Measurements from ENCODE around the gene CLIC3.

DNA sequence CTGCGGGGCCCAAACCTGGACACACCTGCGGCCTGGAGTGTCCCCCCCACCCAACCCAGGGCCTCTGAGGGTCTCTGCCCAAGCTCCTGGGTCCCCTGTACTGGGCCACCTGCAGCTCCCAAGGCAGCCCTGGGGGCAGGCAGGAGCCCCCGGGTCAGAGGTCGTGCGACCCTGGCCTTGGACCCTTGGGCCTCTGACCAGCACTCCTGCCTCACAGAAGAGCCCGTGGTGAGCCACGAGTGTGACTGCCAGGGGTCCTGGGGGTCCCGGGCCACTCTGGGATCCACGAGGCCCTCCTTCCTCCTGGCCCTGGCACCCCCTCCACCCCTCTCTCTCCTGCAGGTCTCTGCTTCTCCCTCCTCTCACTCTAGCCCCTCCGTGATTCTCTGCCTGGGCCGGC, 24.0 kb downstream of the CLIC3 start:
- no peak for TF ChIP-seq POLR2AphosphoS5 (IDR thresholded peaks at IDR 0.05; ENCODE audit: borderline replicate concordance, low read depth, low read length)
- TF ChIP-seq EZH2 (IDR thresholded peaks at IDR 0.05), result no peak
- TF ChIP-seq FOXP2 (optimal IDR thresholded peaks at IDR 0.05; ENCODE audit: control extremely low read depth, extremely low read length, insufficient read depth), result no peak

Measured in SK-N-MC (cell line).